ENCODE measurements around the gene TAS1R1.

The TAS1R1 gene

GRCh38 chr1:6570100-6570499, 15.0 kb downstream of the TAS1R1 start:
- Histone ChIP-seq H3K4me1 (no peaks in the 10 kb centered on the region), H3K36me3 (ENCODE audit: control insufficient read depth, insufficient read depth, low read length) (no peaks in the 10 kb centered on the region), H3K27ac (no peak overlapping the region), H3K79me2 (no peaks in the 10 kb centered on the region), H3K9me3 (ENCODE audit: control insufficient read depth, low read length) (no peaks in the 10 kb centered on the region), H3K4me2 (ENCODE audit: low read length) (no peak overlapping the region), H3K9ac (no peak overlapping the region), H3K4me3 (ENCODE audit: low read depth, low read length) (no peak overlapping the region), H3K27me3 (ENCODE audit: control insufficient read depth, insufficient read depth, low read length) (no peaks in the 10 kb centered on the region), H2AFZ (no peak overlapping the region)
- no peak for TF ChIP-seq CTCF (IDR thresholded peaks at IDR 0.05)

- no peaks in the 10 kb centered on the region for H3K36me3 ChIP-seq (ENCODE audit: control insufficient read depth, insufficient read depth, low read length)
- no peak overlapping the region for H3K9ac ChIP-seq
- no peaks in the 10 kb centered on the region for H3K4me1 ChIP-seq
- no peak overlapping the region for H3K4me2 ChIP-seq (ENCODE audit: low read length)
- no peaks in the 10 kb centered on the region for H3K9me3 ChIP-seq (ENCODE audit: control insufficient read depth, low read length)
- no peak for TF ChIP-seq CTCF (IDR thresholded peaks at IDR 0.05)
- no peak overlapping the region for H2AFZ ChIP-seq
- H3K27me3 ChIP-seq (ENCODE audit: control insufficient read depth, insufficient read depth, low read length): no peaks in the 10 kb centered on the region
- H3K4me3 ChIP-seq (ENCODE audit: low read depth, low read length): no peak overlapping the region
- no peak overlapping the region for H3K27ac ChIP-seq
- no peaks in the 10 kb centered on the region for H3K79me2 ChIP-seq
These were observed 15.9 kb downstream of the TAS1R1 start for GRCh38 chr1:6570987-6571386.

GRCh38 chr1:6572653-6573383, 17.7 kb downstream of the TAS1R1 start:
- no peaks in the 10 kb centered on the region for H3K27me3 ChIP-seq (ENCODE audit: control insufficient read depth, insufficient read depth, low read length)
- no peak overlapping the region for H3K4me3 ChIP-seq (ENCODE audit: low read depth, low read length)
- H3K9me3 ChIP-seq (ENCODE audit: control insufficient read depth, low read length): no peaks in the 10 kb centered on the region
- H3K4me1 ChIP-seq: no peaks in the 10 kb centered on the region
- no peaks in the 10 kb centered on the region for H3K36me3 ChIP-seq (ENCODE audit: control insufficient read depth, insufficient read depth, low read length)
- H3K79me2 ChIP-seq: no peaks in the 10 kb centered on the region
- no peak overlapping the region for H3K4me2 ChIP-seq (ENCODE audit: low read length)
- no peak overlapping the region for H3K27ac ChIP-seq
- no peak overlapping the region for H2AFZ ChIP-seq
- TF ChIP-seq CTCF (IDR thresholded peaks at IDR 0.05): no peak
- H3K9ac ChIP-seq: no peak overlapping the region

GRCh38 chr1:6574025-6574620, 19.0 kb downstream of the TAS1R1 start:
- Histone ChIP-seq H3K4me2 (ENCODE audit: low read length) (no peak overlapping the region), H3K27me3 (ENCODE audit: control insufficient read depth, insufficient read depth, low read length) (no peaks in the 10 kb centered on the region), H2AFZ (no peak overlapping the region), H3K4me3 (ENCODE audit: low read depth, low read length) (no peak overlapping the region), H3K79me2 (peaks cover under 1% of the 10 kb centered on the region), H3K27ac (no peak overlapping the region), H3K4me1 (peaks cover 2% of the 10 kb centered on the region), H3K36me3 (ENCODE audit: control insufficient read depth, insufficient read depth, low read length) (no peaks in the 10 kb centered on the region), H3K9me3 (ENCODE audit: control insufficient read depth, low read length) (no peaks in the 10 kb centered on the region), H3K9ac (no peak overlapping the region)
- TF ChIP-seq CTCF (IDR thresholded peaks at IDR 0.05): no peak

- H3K4me1 ChIP-seq: peaks cover 6% of the 10 kb centered on the region
- TF ChIP-seq CTCF (IDR thresholded peaks at IDR 0.05): no peak
These were observed 19.7 kb downstream of the TAS1R1 start for GRCh38 chr1:6574818-6575217.

More at GRCh38 chr1:6574818-6575217, 19.7 kb downstream of the TAS1R1 start:
- no peaks in the 10 kb centered on the region for H3K36me3 ChIP-seq (ENCODE audit: control insufficient read depth, insufficient read depth, low read length)
- H3K9me3 ChIP-seq (ENCODE audit: control insufficient read depth, low read length): no peaks in the 10 kb centered on the region
- H3K79me2 ChIP-seq: peaks cover 4% of the 10 kb centered on the region
- H3K9ac ChIP-seq: no peak overlapping the region
- H3K27me3 ChIP-seq (ENCODE audit: control insufficient read depth, insufficient read depth, low read length): no peaks in the 10 kb centered on the region
- no peak overlapping the region for H3K4me3 ChIP-seq (ENCODE audit: low read depth, low read length)
- no peak overlapping the region for H3K27ac ChIP-seq
- H2AFZ ChIP-seq: no peak overlapping the region
- no peak overlapping the region for H3K4me2 ChIP-seq (ENCODE audit: low read length)

Measured in parathyroid adenoma (tissue), 2 donors.